Inferior parietal cortex (tissue), 1 donor: Measurements from ENCODE around the gene ARSB.
"Not testable (repeated sequence)": the region's sequence is repeated elsewhere in the genome, so short reads cannot be mapped to it uniquely, and the experiment has no call there.

Experiments used
- DNase-seq: peaks from one replicate; pipeline ENCODE4 v3.0.0-alpha.2; 2016; ENCODE audit errors: extremely low spot score

Gene ARSB

GRCh38 chr5:78751872-78752271 is 233.2 kb downstream of the ARSB start:
- DNase-seq, result no peak

GRCh38 chr5:78750281-78750680 is 234.8 kb downstream of the ARSB start:
- no peak for DNase-seq

GRCh38 chr5:78747705-78748359 is 237.3 kb downstream of the ARSB start:
- DNase-seq, result no peak

GRCh38 chr5:78747055-78747454 is 238.1 kb downstream of the ARSB start:
- DNase-seq, result no peak

- no peak for DNase-seq
These were observed 238.9 kb downstream of the ARSB start for GRCh38 chr5:78746021-78746770.

- DNase-seq, result no peak
These were observed 240.1 kb downstream of the ARSB start for GRCh38 chr5:78744951-78745534.

GRCh38 chr5:78741019-78741418 is 244.1 kb downstream of the ARSB start:
- DNase-seq, result no peak

- DNase-seq, result no peak
These were observed 246.3 kb downstream of the ARSB start for GRCh38 chr5:78738693-78739300.

- DNase-seq, result no peak
These were observed 247.0 kb downstream of the ARSB start for GRCh38 chr5:78738104-78738503.

- DNase-seq, result no peak
These were observed 249.2 kb downstream of the ARSB start for GRCh38 chr5:78735834-78736463.

GRCh38 chr5:78734950-78735349 is 250.2 kb downstream of the ARSB start:
- DNase-seq, result no peak

- no peak for DNase-seq
These were observed 250.8 kb downstream of the ARSB start for GRCh38 chr5:78734094-78734845.

- not testable (repeated sequence) for DNase-seq
These were observed 252.4 kb downstream of the ARSB start for GRCh38 chr5:78732721-78733120.

GRCh38 chr5:78731884-78732283 is 253.2 kb downstream of the ARSB start:
- DNase-seq, result no peak

- DNase-seq, result no peak
These were observed 254.6 kb downstream of the ARSB start for GRCh38 chr5:78730300-78731094.

- no peak for DNase-seq
These were observed 257.0 kb downstream of the ARSB start for GRCh38 chr5:78727786-78728761.
